WTC11 (cell line): ENCODE results near the gene SORCS1. TPM values are rescaled to one million over a fixed set of nuclear protein-coding genes. Genes with fewer than 3 reads are reported as not detected.

Source experiments
- ATAC-seq: fragments of 200-7000 bp; cut with Tn5 transposase; 2 replicates; pipeline ENCODE4 v1.10.0; 2021; ENCODE audit warnings: mild to moderate bottlenecking, moderate library complexity
- CTCF ChIA-PET: fragments of 300-600 bp; sonication (Branson Sonifier 250); formaldehyde crosslinking; loops from one replicate; lab custom pipeline; 2021; ENCODE audit warnings: antibody characterized with exemption; lab: Charles Lee
- POLR2A ChIA-PET: fragments of 350-600 bp; sonication (Branson Sonifier 250); formaldehyde crosslinking; loops from one replicate; lab custom pipeline; 2021; ENCODE audit warnings: antibody characterized with exemption; lab: Charles Lee
- DNase-seq: peaks from one replicate; pipeline ENCODE4 v3.0.0; 2021; ENCODE audit warnings: low spot score
- H3K27ac Mint-ChIP-seq: 2 replicates; pipeline ENCODE4 v1.8.0; 2021; ENCODE audit warnings: mixed read lengths
- H3K27me3 Mint-ChIP-seq: 2 replicates; pipeline ENCODE4 v1.8.0; 2021; ENCODE audit warnings: low read depth, mild to moderate bottlenecking, moderate library complexity, mixed read lengths
- H3K36me3 Mint-ChIP-seq: 2 replicates; pipeline ENCODE4 v1.8.0; 2021; ENCODE audit warnings: mixed read lengths
- H3K4me1 Mint-ChIP-seq: 2 replicates; pipeline ENCODE4 v1.8.0; 2022; ENCODE audit warnings: mixed read lengths
- H3K4me3 Mint-ChIP-seq: 2 replicates; pipeline ENCODE4 v1.8.0; 2021; ENCODE audit warnings: mild to moderate bottlenecking, moderate library complexity, mixed read lengths
- H3K9me3 Mint-ChIP-seq: 2 replicates; pipeline ENCODE4 v1.8.0; 2021; ENCODE audit warnings: mixed read lengths
- CREM ChIP-seq: sonication (generic); formaldehyde crosslinking; IDR thresholded peaks from 2 replicates; pipeline ENCODE4 v1.8.1; 2022; ENCODE audit warnings: mild to moderate bottlenecking, missing genetic modification reagents, moderate library complexity
- EMX1 ChIP-seq: fragments of 250-450 bp; sonication (Bioruptor Pico); IDR thresholded peaks from 2 replicates; pipeline ENCODE4 v1.8.0; 2021; ENCODE audit warnings: mild to moderate bottlenecking
- ETV6 ChIP-seq: sonication (generic); formaldehyde crosslinking; IDR thresholded peaks from 2 replicates; pipeline ENCODE4 v1.8.1; 2022; ENCODE audit warnings: mild to moderate bottlenecking, missing genetic modification reagents
- FOXJ3 ChIP-seq: sonication (generic); formaldehyde crosslinking; IDR thresholded peaks from 2 replicates; pipeline ENCODE4 v1.9.0; 2021; ENCODE audit warnings: missing genetic modification reagents, mild to moderate bottlenecking, borderline replicate concordance
- FOXK1 ChIP-seq: sonication (generic); formaldehyde crosslinking; IDR thresholded peaks from 2 replicates; pipeline ENCODE4 v1.8.0; 2022; ENCODE audit warnings: mild to moderate bottlenecking, moderate library complexity, missing genetic modification reagents
- FOXP1 ChIP-seq: sonication (generic); formaldehyde crosslinking; IDR thresholded peaks from 2 replicates; pipeline ENCODE4 v1.8.0; 2022; ENCODE audit warnings: missing genetic modification reagents, mild to moderate bottlenecking, moderate library complexity, borderline replicate concordance
- GTF2I ChIP-seq: fragments of 250-450 bp; sonication (Bioruptor Pico); conservative IDR thresholded peaks from 2 replicates; pipeline ENCODE4 v1.4.0; 2021; ENCODE audit warnings: mild to moderate bottlenecking
- MXD4 ChIP-seq: fragments of 250-450 bp; sonication (Bioruptor Pico); IDR thresholded peaks from 2 replicates; pipeline ENCODE4 v1.8.0; 2021; ENCODE audit warnings: mild to moderate bottlenecking, moderate library complexity, borderline replicate concordance
- MYBL2 ChIP-seq: sonication (generic); formaldehyde crosslinking; IDR thresholded peaks from 2 replicates; pipeline ENCODE4 v1.8.1; 2023; ENCODE audit warnings: mild to moderate bottlenecking, moderate library complexity, missing genetic modification reagents
- OVOL2 ChIP-seq: fragments of 250-450 bp; sonication (Bioruptor Pico); IDR thresholded peaks from 2 replicates; pipeline ENCODE4 v1.9.0; 2021; ENCODE audit warnings: mild to moderate bottlenecking, borderline replicate concordance
- SMAD4 ChIP-seq: sonication (generic); formaldehyde crosslinking; IDR thresholded peaks from 2 replicates; pipeline ENCODE4 v1.8.0; 2022; ENCODE audit warnings: mild to moderate bottlenecking, missing genetic modification reagents
- SP1 ChIP-seq: sonication (generic); formaldehyde crosslinking; conservative IDR thresholded peaks from 2 replicates; pipeline ENCODE4 v1.8.1; 2022; ENCODE audit warnings: missing genetic modification reagents
- TCF7 ChIP-seq: sonication (generic); formaldehyde crosslinking; IDR thresholded peaks from 2 replicates; pipeline ENCODE4 v1.8.0; 2022; ENCODE audit warnings: mild to moderate bottlenecking, low read depth, missing genetic modification reagents, moderate library complexity
- ZNF219 ChIP-seq: sonication (generic); formaldehyde crosslinking; IDR thresholded peaks from 2 replicates; pipeline ENCODE4 v1.8.0; 2023; ENCODE audit warnings: missing genetic modification reagents, mild to moderate bottlenecking, borderline replicate concordance
- ZNF423 ChIP-seq: fragments of 250-450 bp; sonication (Bioruptor Pico); IDR thresholded peaks from 2 replicates; pipeline ENCODE4 v2.1.2; 2022; ENCODE audit warnings: mild to moderate bottlenecking, moderate library complexity
- ZNF671 ChIP-seq: fragments of 250-450 bp; sonication (Bioruptor Pico); IDR thresholded peaks from 2 replicates; pipeline ENCODE4 v1.8.0; 2021; ENCODE audit warnings: mild to moderate bottlenecking
- total RNA-seq: library from RNA; stranded (reverse); gene quantifications from 3 replicates; pipeline ENCODE4 v1.2.3, GENCODE V29; 2021
- TF ChIP-seq, protein P1 (sequence below): fragments of 250-450 bp; sonication (Bioruptor Pico); conservative IDR thresholded peaks from 2 replicates; pipeline ENCODE4 v1.9.0; 2021; ENCODE audit warnings: mild to moderate bottlenecking
- TF ChIP-seq, protein P2 (sequence below): fragments of 250-450 bp; sonication (Bioruptor Pico); IDR thresholded peaks from 2 replicates; pipeline ENCODE4 v1.8.0; 2021; ENCODE audit warnings: mild to moderate bottlenecking
- TF ChIP-seq, protein P3 (sequence below): sonication (generic); formaldehyde crosslinking; IDR thresholded peaks from 2 replicates; pipeline ENCODE4 v1.8.1; 2023; ENCODE audit warnings: mild to moderate bottlenecking, missing genetic modification reagents, borderline replicate concordance
- TF ChIP-seq, protein P4 (sequence below): fragments of 250-450 bp; sonication (Bioruptor Pico); IDR thresholded peaks from 2 replicates; pipeline ENCODE4 v1.9.0; 2021; ENCODE audit warnings: mild to moderate bottlenecking
- TF ChIP-seq, protein P5 (sequence below): sonication (generic); formaldehyde crosslinking; IDR thresholded peaks from 2 replicates; pipeline ENCODE4 v1.8.1; 2022; ENCODE audit warnings: mild to moderate bottlenecking, moderate library complexity, missing genetic modification reagents
- TF ChIP-seq, protein P6 (sequence below): sonication (generic); formaldehyde crosslinking; IDR thresholded peaks from 2 replicates; pipeline ENCODE4 v1.8.1; 2023; ENCODE audit warnings: mild to moderate bottlenecking, missing genetic modification reagents, moderate library complexity

Gene SORCS1
- total RNA-seq, 1 experiment from 2014 or later, result 3.3 TPM

DNA sequence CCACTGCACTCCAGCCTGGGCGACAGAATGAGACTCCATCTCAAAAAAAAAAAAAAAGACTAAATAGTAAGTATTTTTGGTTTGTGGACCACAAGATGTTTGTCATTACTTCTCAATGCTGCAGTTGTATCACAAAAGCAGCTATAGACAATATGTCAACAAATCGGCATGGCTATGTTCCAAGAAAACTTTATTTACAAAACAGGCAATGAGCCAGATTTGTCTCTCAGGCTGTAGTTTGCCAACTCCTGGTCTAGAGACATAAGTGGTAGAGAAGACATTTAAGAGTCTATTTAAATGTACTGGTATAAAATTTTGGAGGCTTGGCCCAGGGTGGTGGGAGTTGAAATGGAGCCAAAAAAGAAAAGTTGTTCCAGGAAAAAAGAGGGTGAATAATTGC lies 185.8 kb downstream of the SORCS1 start:
- ATAC-seq (no peak), DNase-seq (no peak)
- CTCF ChIA-PET, result no interaction called here
- TF ChIP-seq ZNF423, result no peak
- TF ChIP-seq GTF2I (CRISPR knock-in tag), result no peak
- TF ChIP-seq SMAD4 (CRISPR knock-in tag), result no peak
- TF ChIP-seq FOXP1, result no peak
- no peak for TF ChIP-seq ZNF219 (CRISPR knock-in tag)
- TF ChIP-seq EMX1 (CRISPR knock-in tag), result no peak
- TF ChIP-seq, protein P1, sequence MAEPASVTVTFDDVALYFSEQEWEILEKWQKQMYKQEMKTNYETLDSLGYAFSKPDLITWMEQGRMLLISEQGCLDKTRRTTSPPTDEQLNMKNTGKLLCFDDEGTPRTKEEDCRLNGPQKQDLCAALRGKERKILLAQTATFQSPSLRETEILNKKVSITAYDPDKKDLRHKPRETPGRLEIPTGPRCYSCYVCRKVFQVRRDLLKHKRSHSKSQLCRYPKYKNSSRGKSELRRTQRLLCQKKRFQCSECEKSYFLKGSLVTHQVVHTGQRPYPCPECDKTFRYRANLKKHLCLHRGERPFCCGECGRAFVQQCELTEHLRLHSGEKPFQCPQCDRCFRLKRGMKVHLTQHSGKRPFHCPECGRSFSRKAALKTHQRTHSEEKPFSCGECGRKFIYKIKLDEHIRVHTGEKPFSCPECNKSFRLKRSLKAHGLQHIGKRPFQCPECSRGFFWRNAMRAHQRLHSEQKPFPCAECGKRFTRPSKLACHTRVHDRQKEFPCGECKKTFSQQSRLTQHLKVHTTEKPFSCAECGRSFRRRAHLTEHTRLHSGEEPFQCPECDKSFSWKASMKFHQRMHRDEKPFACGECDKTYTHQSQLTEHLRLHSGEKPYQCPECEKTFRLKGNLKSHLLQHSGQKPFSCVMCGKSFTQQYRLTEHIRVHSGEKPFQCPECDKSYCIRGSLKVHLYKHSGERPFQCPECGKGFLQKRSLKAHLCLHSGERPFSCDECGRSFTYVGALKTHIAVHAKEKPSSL (CRISPR knock-in tag), result no peak
- TF ChIP-seq, protein P2, sequence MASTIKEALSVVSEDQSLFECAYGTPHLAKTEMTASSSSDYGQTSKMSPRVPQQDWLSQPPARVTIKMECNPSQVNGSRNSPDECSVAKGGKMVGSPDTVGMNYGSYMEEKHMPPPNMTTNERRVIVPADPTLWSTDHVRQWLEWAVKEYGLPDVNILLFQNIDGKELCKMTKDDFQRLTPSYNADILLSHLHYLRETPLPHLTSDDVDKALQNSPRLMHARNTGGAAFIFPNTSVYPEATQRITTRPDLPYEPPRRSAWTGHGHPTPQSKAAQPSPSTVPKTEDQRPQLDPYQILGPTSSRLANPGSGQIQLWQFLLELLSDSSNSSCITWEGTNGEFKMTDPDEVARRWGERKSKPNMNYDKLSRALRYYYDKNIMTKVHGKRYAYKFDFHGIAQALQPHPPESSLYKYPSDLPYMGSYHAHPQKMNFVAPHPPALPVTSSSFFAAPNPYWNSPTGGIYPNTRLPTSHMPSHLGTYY (CRISPR knock-in tag), result no peak
- TF ChIP-seq FOXJ3 (CRISPR knock-in tag), result no peak
- no peak for TF ChIP-seq ETV6 (CRISPR knock-in tag)
- no peak for TF ChIP-seq MXD4 (CRISPR knock-in tag)
- TF ChIP-seq ZNF671 (CRISPR knock-in tag), result no peak
- no peak for TF ChIP-seq FOXK1 (CRISPR knock-in tag)
- no peak for TF ChIP-seq SP1
- TF ChIP-seq MYBL2, result no peak
- TF ChIP-seq, protein P3, sequence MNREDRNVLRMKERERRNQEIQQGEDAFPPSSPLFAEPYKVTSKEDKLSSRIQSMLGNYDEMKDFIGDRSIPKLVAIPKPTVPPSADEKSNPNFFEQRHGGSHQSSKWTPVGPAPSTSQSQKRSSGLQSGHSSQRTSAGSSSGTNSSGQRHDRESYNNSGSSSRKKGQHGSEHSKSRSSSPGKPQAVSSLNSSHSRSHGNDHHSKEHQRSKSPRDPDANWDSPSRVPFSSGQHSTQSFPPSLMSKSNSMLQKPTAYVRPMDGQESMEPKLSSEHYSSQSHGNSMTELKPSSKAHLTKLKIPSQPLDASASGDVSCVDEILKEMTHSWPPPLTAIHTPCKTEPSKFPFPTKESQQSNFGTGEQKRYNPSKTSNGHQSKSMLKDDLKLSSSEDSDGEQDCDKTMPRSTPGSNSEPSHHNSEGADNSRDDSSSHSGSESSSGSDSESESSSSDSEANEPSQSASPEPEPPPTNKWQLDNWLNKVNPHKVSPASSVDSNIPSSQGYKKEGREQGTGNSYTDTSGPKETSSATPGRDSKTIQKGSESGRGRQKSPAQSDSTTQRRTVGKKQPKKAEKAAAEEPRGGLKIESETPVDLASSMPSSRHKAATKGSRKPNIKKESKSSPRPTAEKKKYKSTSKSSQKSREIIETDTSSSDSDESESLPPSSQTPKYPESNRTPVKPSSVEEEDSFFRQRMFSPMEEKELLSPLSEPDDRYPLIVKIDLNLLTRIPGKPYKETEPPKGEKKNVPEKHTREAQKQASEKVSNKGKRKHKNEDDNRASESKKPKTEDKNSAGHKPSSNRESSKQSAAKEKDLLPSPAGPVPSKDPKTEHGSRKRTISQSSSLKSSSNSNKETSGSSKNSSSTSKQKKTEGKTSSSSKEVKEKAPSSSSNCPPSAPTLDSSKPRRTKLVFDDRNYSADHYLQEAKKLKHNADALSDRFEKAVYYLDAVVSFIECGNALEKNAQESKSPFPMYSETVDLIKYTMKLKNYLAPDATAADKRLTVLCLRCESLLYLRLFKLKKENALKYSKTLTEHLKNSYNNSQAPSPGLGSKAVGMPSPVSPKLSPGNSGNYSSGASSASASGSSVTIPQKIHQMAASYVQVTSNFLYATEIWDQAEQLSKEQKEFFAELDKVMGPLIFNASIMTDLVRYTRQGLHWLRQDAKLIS (CRISPR knock-in tag), result no peak
- TF ChIP-seq, protein P4, sequence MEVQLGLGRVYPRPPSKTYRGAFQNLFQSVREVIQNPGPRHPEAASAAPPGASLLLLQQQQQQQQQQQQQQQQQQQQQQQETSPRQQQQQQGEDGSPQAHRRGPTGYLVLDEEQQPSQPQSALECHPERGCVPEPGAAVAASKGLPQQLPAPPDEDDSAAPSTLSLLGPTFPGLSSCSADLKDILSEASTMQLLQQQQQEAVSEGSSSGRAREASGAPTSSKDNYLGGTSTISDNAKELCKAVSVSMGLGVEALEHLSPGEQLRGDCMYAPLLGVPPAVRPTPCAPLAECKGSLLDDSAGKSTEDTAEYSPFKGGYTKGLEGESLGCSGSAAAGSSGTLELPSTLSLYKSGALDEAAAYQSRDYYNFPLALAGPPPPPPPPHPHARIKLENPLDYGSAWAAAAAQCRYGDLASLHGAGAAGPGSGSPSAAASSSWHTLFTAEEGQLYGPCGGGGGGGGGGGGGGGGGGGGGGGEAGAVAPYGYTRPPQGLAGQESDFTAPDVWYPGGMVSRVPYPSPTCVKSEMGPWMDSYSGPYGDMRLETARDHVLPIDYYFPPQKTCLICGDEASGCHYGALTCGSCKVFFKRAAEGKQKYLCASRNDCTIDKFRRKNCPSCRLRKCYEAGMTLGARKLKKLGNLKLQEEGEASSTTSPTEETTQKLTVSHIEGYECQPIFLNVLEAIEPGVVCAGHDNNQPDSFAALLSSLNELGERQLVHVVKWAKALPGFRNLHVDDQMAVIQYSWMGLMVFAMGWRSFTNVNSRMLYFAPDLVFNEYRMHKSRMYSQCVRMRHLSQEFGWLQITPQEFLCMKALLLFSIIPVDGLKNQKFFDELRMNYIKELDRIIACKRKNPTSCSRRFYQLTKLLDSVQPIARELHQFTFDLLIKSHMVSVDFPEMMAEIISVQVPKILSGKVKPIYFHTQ (CRISPR knock-in tag), result no peak
- POLR2A ChIA-PET, result no interaction called here
- Mint-ChIP-seq H3K9me3 (no peaks in the 10 kb centered on the region), H3K27me3 (no peaks in the 10 kb centered on the region; the same call in 1 of the 2 replicates), H3K4me1 (peaks cover 52% of the 10 kb centered on the region), H3K36me3 (no peaks in the 10 kb centered on the region), H3K27ac (no peak overlapping the region), H3K4me3 (no peak overlapping the region)

DNA sequence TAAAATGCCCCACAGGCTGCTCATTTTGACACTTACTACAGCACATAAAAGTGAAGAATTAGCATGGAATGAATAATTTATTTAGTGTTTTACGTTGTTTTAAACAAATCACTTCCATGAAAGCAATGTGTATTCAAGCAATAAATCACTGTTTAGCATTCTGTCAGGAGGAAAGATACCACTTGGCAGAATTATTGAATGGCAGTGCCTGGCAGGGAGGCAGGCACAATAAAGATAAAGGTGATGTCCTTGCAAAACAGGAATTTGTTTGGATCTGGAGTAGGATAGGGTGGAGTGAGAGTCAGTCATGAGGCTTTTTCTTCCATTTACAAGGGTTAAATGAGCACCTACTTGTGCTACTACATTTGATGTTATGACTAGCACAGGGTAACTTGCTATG lies 190.8 kb downstream of the SORCS1 start:
- H3K9me3 Mint-ChIP-seq, result no peaks in the 10 kb centered on the region
- H3K27ac Mint-ChIP-seq, result no peak overlapping the region
- CTCF ChIA-PET, result no interaction called here
- H3K27me3 Mint-ChIP-seq, result no peaks in the 10 kb centered on the region; the same call in 1 of the 2 replicates
- TF ChIP-seq TCF7 (CRISPR knock-in tag) (no peak), OVOL2 (no peak), FOXP1 (no peak), CREM (CRISPR knock-in tag) (no peak), ETV6 (CRISPR knock-in tag) (no peak)
- TF ChIP-seq, protein P5, sequence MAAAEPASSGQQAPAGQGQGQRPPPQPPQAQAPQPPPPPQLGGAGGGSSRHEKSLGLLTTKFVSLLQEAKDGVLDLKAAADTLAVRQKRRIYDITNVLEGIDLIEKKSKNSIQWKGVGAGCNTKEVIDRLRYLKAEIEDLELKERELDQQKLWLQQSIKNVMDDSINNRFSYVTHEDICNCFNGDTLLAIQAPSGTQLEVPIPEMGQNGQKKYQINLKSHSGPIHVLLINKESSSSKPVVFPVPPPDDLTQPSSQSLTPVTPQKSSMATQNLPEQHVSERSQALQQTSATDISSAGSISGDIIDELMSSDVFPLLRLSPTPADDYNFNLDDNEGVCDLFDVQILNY, result no peak
- TF ChIP-seq, protein P6, sequence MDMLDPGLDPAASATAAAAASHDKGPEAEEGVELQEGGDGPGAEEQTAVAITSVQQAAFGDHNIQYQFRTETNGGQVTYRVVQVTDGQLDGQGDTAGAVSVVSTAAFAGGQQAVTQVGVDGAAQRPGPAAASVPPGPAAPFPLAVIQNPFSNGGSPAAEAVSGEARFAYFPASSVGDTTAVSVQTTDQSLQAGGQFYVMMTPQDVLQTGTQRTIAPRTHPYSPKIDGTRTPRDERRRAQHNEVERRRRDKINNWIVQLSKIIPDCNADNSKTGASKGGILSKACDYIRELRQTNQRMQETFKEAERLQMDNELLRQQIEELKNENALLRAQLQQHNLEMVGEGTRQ (CRISPR knock-in tag), result no peak
- TF ChIP-seq, all 79 proteins: peak for 0
- POLR2A ChIA-PET, result no interaction called here
- ATAC-seq (no peak), DNase-seq (no peak)
- no peaks in the 10 kb centered on the region for H3K36me3 Mint-ChIP-seq
- H3K4me3 Mint-ChIP-seq, result no peak overlapping the region
- peaks cover 29% of the 10 kb centered on the region for H3K4me1 Mint-ChIP-seq
